Chondrocyte (in vitro differentiated cells): ENCODE measurements around the gene RALGAPA2. TPM values are rescaled to one million over a fixed set of nuclear protein-coding genes. Genes with fewer than 3 reads are reported as not detected.

ENCODE experiments used
- DNase-seq: peaks from one replicate; pipeline ENCODE4 v3.0.0; 2021; ENCODE audit warnings: mixed read lengths, low spot score
- H3K27ac Mint-ChIP-seq: one replicate; pipeline ENCODE4 v1.8.0; 2021; ENCODE audit warnings: mild to moderate bottlenecking, moderate library complexity, mixed read lengths; ENCODE audit not compliant: unreplicated experiment
- H3K27me3 Mint-ChIP-seq: 2 replicates; pipeline ENCODE4 v1.8.0; 2021; ENCODE audit warnings: low read depth, mixed read lengths
- H3K36me3 Mint-ChIP-seq: 2 replicates; pipeline ENCODE4 v1.8.0; 2021; ENCODE audit warnings: low read depth, mixed read lengths
- H3K4me1 Mint-ChIP-seq: 2 replicates; pipeline ENCODE4 v1.8.0; 2021; ENCODE audit warnings: low read depth, mild to moderate bottlenecking, mixed read lengths
- H3K4me3 Mint-ChIP-seq: one replicate; pipeline ENCODE4 v1.8.0; 2021; ENCODE audit warnings: mild to moderate bottlenecking, moderate library complexity, mixed read lengths; ENCODE audit not compliant: unreplicated experiment
- H3K9me3 Mint-ChIP-seq: 2 replicates; pipeline ENCODE4 v1.8.0; 2021; ENCODE audit warnings: low read depth, mixed read lengths
- CTCF ChIP-seq: fragments of 200-600 bp; sonication (generic); IDR thresholded peaks from 2 replicates; pipeline ENCODE4 v1.5.0; 2021; ENCODE audit warnings: antibody characterized with exemption, mild to moderate bottlenecking, moderate library complexity
- total RNA-seq: library from RNA; stranded (reverse); gene quantifications from 3 replicates; pipeline ENCODE4 v1.2.1, GENCODE V29; 2021

RALGAPA2 gene
- total RNA-seq, 1 donor from 2014 or later: 9.5 TPM

GRCh38 chr20:20573797-20574196 lies 138.6 kb downstream of the RALGAPA2 start:
- Mint-ChIP-seq H3K4me1 (no peaks in the 10 kb centered on the region), H3K27ac (no peak overlapping the region), H3K4me3 (no peak overlapping the region), H3K9me3 (no peaks in the 10 kb centered on the region), H3K36me3 (peaks cover 9% of the 10 kb centered on the region), H3K27me3 (no peaks in the 10 kb centered on the region)
- TF ChIP-seq CTCF: no peak
- no peak for DNase-seq

GRCh38 chr20:20571068-20571780 lies 141.2 kb downstream of the RALGAPA2 start:
- no peak for TF ChIP-seq CTCF
- H3K27me3 Mint-ChIP-seq: no peaks in the 10 kb centered on the region
- no peak for DNase-seq
- H3K4me3 Mint-ChIP-seq: no peak overlapping the region
- no peaks in the 10 kb centered on the region for H3K9me3 Mint-ChIP-seq
- no peak overlapping the region for H3K27ac Mint-ChIP-seq
- peaks cover 9% of the 10 kb centered on the region for H3K36me3 Mint-ChIP-seq
- H3K4me1 Mint-ChIP-seq: no peaks in the 10 kb centered on the region

GRCh38 chr20:20568604-20569205 lies 143.7 kb downstream of the RALGAPA2 start:
- Mint-ChIP-seq H3K9me3 (no peaks in the 10 kb centered on the region), H3K27ac (no peak overlapping the region), H3K4me1 (no peaks in the 10 kb centered on the region), H3K36me3 (peaks cover 3% of the 10 kb centered on the region), H3K27me3 (no peaks in the 10 kb centered on the region), H3K4me3 (no peak overlapping the region)
- peak; percentile 95 for TF ChIP-seq CTCF
- no peak for DNase-seq

- Mint-ChIP-seq H3K27me3 (no peaks in the 10 kb centered on the region), H3K4me3 (no peak overlapping the region), H3K4me1 (no peaks in the 10 kb centered on the region), H3K36me3 (peaks cover 2% of the 10 kb centered on the region), H3K27ac (no peak overlapping the region), H3K9me3 (no peaks in the 10 kb centered on the region)
- no peak for DNase-seq
- TF ChIP-seq CTCF: no peak
These were observed 144.7 kb downstream of the RALGAPA2 start for GRCh38 chr20:20567712-20568111.

GRCh38 chr20:20566516-20566915 lies 145.9 kb downstream of the RALGAPA2 start:
- H3K27ac Mint-ChIP-seq: no peak overlapping the region
- H3K9me3 Mint-ChIP-seq: no peaks in the 10 kb centered on the region
- H3K4me1 Mint-ChIP-seq: no peaks in the 10 kb centered on the region
- no peak overlapping the region for H3K4me3 Mint-ChIP-seq
- peaks cover 2% of the 10 kb centered on the region for H3K36me3 Mint-ChIP-seq
- no peaks in the 10 kb centered on the region for H3K27me3 Mint-ChIP-seq
- no peak for TF ChIP-seq CTCF
- DNase-seq: no peak
